ENCODE measurements around the gene TERB1. TPM values are rescaled to one million over a fixed set of nuclear protein-coding genes. Genes with fewer than 3 reads are reported as not detected.
A peak's percentile ranks its signal among the peaks of the same experiment; 100 is the strongest.

The TERB1 gene
- total RNA-seq, 1 experiment from 2014 or later: not detected

- no peak for DNase-seq (ENCODE audit: low read depth)
Observed at GRCh38 chr16:66746048-66746447, 55.3 kb downstream of the TERB1 start.

GRCh38 chr16:66741950-66742808, 59.2 kb downstream of the TERB1 start:
- DNase-seq (ENCODE audit: low read depth): peak; percentile 39

GRCh38 chr16:66741169-66741900, 60.0 kb downstream of the TERB1 start:
- peak; percentile 91 for DNase-seq (ENCODE audit: low read depth)

- DNase-seq (ENCODE audit: low read depth): peak; percentile 21
Observed at GRCh38 chr16:66740533-66740932, 60.9 kb downstream of the TERB1 start.

GRCh38 chr16:66740010-66740409, 61.4 kb downstream of the TERB1 start:
- peak; percentile 40 for DNase-seq (ENCODE audit: low read depth)

- no peak for DNase-seq (ENCODE audit: low read depth)
Observed at GRCh38 chr16:66735891-66736290, 65.5 kb downstream of the TERB1 start.

- no peak for DNase-seq (ENCODE audit: low read depth)
Observed at GRCh38 chr16:66731101-66731500, 70.3 kb downstream of the TERB1 start.

- DNase-seq (ENCODE audit: low read depth): no peak
Observed at GRCh38 chr16:66728804-66729203, 72.6 kb downstream of the TERB1 start.

- peak; percentile 69 for DNase-seq (ENCODE audit: low read depth)
Observed at GRCh38 chr16:66728117-66728787, 73.1 kb downstream of the TERB1 start.

GRCh38 chr16:66720766-66721165, 80.6 kb downstream of the TERB1 start:
- DNase-seq (ENCODE audit: low read depth): peak; percentile 35

- no peak for DNase-seq (ENCODE audit: low read depth)
Observed at GRCh38 chr16:66719246-66719645, 82.1 kb downstream of the TERB1 start.

- DNase-seq (ENCODE audit: low read depth): peak; percentile 65
Observed at GRCh38 chr16:66717776-66718175, 83.6 kb downstream of the TERB1 start.

GRCh38 chr16:66717112-66717675, 84.2 kb downstream of the TERB1 start:
- peak; percentile 83 for DNase-seq (ENCODE audit: low read depth)

- peak; percentile 94 for DNase-seq (ENCODE audit: low read depth)
Observed at GRCh38 chr16:66714654-66715307, 86.6 kb downstream of the TERB1 start.

- no peak for DNase-seq (ENCODE audit: low read depth)
Observed at GRCh38 chr16:66714062-66714461, 87.3 kb downstream of the TERB1 start.

- no peak for DNase-seq (ENCODE audit: low read depth)
Observed at GRCh38 chr16:66713076-66713475, 88.3 kb downstream of the TERB1 start.

- DNase-seq (ENCODE audit: low read depth): no peak
Observed at GRCh38 chr16:66712512-66712911, 88.9 kb downstream of the TERB1 start.

- no peak for DNase-seq (ENCODE audit: low read depth)
Observed at GRCh38 chr16:66711581-66711980, 89.8 kb downstream of the TERB1 start.

GRCh38 chr16:66706506-66706880, 94.9 kb downstream of the TERB1 start:
- peak; percentile 79 for DNase-seq (ENCODE audit: low read depth)

- peak; percentile 90 for DNase-seq (ENCODE audit: low read depth)
Observed at GRCh38 chr16:66705790-66706505, 95.4 kb downstream of the TERB1 start.

Measured in RPMI7951 (cell line).